NB4 (cell line): Measurements from ENCODE around the gene GPX3.

ENCODE experiments used
- DNase-seq: peaks from one replicate; pipeline ENCODE4 v3.0.0; 2010; ENCODE audit warnings: low read depth
- H3K4me3 ChIP-seq: one replicate; pipeline ENCODE4 v1.5.1; 2011; ENCODE audit warnings: mild to moderate bottlenecking, low read depth, low read length, moderate library complexity
- MYC ChIP-seq: IDR thresholded peaks from 2 replicates; pipeline ENCODE4 v1.6.1; 2011; ENCODE audit warnings: low read depth, low read length
- POLR2A ChIP-seq: IDR thresholded peaks from 2 replicates; pipeline ENCODE4 v1.6.1; 2011; ENCODE audit warnings: mild to moderate bottlenecking; ENCODE audit not compliant: insufficient read length; ENCODE audit errors: extremely low read depth
- TF ChIP-seq, protein P1 (sequence below): IDR thresholded peaks from 2 replicates; pipeline ENCODE4 v1.6.1; 2011; ENCODE audit warnings: low read depth, low read length
- TF ChIP-seq, protein P2 (sequence below): IDR thresholded peaks from one replicate; pipeline ENCODE4 v1.5.1; 2012; ENCODE audit warnings: low read depth, low read length

Gene GPX3

DNA sequence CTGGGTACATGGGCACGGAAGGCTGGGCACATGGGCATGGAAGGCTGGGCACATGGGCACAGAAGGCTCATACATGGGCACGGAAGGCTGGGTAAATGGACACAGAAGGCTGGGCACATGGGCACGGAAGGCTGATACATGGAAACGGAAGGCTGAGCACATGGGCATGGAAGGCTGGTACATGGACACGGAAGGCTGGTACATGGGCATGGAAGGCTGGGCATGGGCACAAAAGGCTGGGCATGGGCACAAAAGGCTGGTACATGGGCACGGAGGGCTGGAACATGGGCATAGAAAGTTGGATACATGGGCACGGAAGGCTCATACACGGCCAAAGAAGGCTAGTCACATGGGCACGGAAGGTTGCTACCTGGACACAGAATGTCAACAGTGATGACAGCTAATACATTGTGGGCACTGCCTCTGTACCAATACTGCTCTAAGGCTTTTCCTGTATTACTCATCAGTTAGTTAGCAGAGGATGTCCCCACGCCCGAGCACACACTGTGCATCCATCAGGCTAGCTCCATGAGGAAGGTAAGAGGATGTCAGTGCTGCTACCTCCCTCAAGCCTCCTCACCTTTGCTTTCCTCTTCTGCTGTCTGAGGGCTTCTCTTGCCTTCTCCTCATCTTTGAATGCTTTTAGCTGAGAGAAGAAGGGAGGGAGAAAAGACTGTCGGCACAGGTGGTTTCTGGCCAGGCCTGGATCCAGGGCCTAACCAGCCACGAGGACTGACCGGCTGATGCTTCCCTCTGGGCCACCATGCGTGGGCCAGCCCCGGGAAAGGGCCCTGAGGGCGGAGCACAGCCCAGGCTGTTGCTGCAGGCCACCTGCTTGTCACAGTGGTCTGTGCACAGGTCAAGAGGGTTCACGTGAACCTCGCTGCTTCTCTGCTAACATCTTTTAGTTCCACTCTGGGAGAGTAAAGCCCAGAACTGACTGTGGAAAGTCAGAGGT, 14.3 kb downstream of the GPX3 start:
- no peak overlapping the region for H3K4me3 ChIP-seq
- no peak for DNase-seq
- TF ChIP-seq, protein P1, sequence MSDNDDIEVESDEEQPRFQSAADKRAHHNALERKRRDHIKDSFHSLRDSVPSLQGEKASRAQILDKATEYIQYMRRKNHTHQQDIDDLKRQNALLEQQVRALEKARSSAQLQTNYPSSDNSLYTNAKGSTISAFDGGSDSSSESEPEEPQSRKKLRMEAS = no peak
- TF ChIP-seq, protein P2, sequence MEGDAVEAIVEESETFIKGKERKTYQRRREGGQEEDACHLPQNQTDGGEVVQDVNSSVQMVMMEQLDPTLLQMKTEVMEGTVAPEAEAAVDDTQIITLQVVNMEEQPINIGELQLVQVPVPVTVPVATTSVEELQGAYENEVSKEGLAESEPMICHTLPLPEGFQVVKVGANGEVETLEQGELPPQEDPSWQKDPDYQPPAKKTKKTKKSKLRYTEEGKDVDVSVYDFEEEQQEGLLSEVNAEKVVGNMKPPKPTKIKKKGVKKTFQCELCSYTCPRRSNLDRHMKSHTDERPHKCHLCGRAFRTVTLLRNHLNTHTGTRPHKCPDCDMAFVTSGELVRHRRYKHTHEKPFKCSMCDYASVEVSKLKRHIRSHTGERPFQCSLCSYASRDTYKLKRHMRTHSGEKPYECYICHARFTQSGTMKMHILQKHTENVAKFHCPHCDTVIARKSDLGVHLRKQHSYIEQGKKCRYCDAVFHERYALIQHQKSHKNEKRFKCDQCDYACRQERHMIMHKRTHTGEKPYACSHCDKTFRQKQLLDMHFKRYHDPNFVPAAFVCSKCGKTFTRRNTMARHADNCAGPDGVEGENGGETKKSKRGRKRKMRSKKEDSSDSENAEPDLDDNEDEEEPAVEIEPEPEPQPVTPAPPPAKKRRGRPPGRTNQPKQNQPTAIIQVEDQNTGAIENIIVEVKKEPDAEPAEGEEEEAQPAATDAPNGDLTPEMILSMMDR = no peak
- no peak for TF ChIP-seq POLR2A
- no peak for TF ChIP-seq MYC

DNA sequence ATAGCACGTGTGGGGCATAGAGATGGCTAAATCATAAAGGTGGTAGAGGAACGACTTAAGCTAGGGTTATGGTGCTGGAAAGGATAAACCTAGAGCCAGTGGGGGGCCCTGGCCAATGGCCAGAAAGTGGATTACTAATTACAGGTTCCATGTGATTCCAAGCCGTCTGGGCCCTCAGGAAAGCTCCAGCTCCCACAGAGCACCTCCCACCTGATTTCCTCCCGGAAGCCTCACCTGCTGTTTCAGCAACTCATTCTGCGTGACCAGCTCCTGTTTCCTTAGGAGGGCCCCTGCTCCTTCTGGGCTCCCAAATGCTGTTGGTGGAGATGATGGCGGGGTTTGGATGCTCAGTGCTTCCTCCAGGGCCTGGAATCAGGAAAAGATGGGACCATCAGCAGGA, 16.2 kb downstream of the GPX3 start:
- no peak for TF ChIP-seq MYC
- TF ChIP-seq, protein P1 = no peak
- TF ChIP-seq, protein P2 = no peak
- TF ChIP-seq POLR2A = no peak
- DNase-seq = no peak

DNA sequence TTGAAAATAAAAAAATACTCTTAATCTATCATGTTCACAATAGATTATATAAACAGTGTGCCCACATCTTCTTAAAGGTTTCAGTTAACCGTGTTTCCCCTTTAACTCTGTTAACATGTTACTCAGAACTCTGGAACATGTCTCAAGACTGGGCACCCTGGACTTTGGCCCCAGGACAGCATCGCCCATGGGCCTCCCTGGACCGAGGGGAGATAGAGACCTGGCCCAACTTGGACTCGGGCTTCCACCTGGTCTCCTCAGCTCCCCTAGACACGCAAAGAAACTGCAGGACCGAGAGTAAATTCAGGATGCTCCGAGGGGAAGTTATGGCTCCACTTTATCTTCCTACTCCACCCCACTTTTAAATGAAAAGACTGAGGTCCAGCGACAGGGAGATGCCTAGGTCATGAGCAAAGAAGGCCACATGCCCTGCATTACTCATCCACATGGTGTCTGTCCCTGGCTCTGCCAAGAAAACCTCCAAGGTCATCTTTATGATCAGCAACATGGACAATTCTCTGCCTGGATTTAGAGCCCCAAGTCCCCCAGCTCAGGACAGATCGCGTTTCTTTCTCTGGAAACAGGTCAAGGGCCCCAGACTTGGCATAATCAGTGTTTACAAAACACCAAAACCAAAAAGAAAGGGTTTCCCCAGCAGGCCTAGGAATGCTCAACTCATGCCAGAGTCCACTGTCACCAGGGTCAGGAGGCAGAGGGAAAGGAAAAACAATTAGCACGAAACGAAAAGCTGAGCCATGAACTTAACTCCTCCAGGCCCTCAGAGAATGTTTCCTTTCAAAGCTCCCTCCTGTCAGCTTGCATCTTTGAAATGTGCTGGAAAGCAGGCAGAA, 17.4 kb downstream of the GPX3 start:
- DNase-seq = no peak
- TF ChIP-seq MYC (no peak), POLR2A (no peak)
- TF ChIP-seq, protein P2 = no peak
- TF ChIP-seq, protein P1 = no peak
- H3K4me3 ChIP-seq = no peak overlapping the region

More for the DNA sequence above, 16.2 kb downstream of the GPX3 start:
- no peak overlapping the region for H3K4me3 ChIP-seq

DNA sequence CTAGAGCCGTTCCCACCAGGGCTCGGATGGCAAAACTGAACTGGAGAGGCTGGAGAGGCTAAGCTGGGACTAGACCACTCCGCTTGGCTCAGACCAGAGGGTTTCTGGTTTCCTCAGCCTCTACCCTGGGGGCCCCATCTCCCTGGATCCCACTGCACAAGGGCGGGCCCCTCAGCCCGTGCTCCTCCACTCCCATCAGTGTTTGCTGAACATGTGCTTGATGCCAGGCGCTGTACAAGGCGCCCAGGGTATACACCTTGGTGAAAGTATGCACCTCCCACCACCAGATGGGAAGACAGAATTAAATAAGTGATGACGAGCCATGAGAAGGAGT, 18.0 kb downstream of the GPX3 start:
- no peak for DNase-seq
- no peak overlapping the region for H3K4me3 ChIP-seq

GRCh38 chr5:151038801-151039238, 18.4 kb downstream of the GPX3 start:
- H3K4me3 ChIP-seq = no peak overlapping the region
- TF ChIP-seq, protein P2 = no peak
- TF ChIP-seq, protein P1 = no peak
- no peak for TF ChIP-seq MYC
- no peak for TF ChIP-seq POLR2A
- no peak for DNase-seq

More for the DNA sequence above, 18.0 kb downstream of the GPX3 start:
- TF ChIP-seq POLR2A = no peak
- TF ChIP-seq MYC = no peak
- TF ChIP-seq, protein P1 = no peak
- TF ChIP-seq, protein P2 = no peak
